IMR-90 (cell line): ENCODE data around the gene ZFP92. TPM values are rescaled to one million over a fixed set of nuclear protein-coding genes. Genes with fewer than 3 reads are reported as not detected.

Source experiments
- ATAC-seq: fragments of 200-7000 bp; cut with Tn5 transposase; 2 replicates; pipeline ENCODE4 v1.9.1; 2020; ENCODE audit warnings: low read depth, mild to moderate bottlenecking, moderate library complexity
- BruUV-seq: library from RNA; stranded (reverse); fragments of 400-500 nt; replicated peaks from 2 replicates; lab custom pipeline; 2021; lab: Mats Ljungman, UMichigan
- CTCF ChIA-PET: fragments of 300-600 bp; formaldehyde crosslinking; extraction: SDS; loops from one replicate; lab custom pipeline; 2021; ENCODE audit warnings: antibody characterized with exemption; lab: Yijun Ruan, JAX
- POLR2A ChIA-PET: fragments of 300-600 bp; sonication (Branson Sonifier 250); formaldehyde crosslinking; loops from one replicate; lab custom pipeline; 2022; ENCODE audit warnings: antibody characterized with exemption; ENCODE audit not compliant: unreplicated experiment; lab: Charles Lee
- DNase-seq: peaks from one replicate; pipeline ENCODE4 v3.0.0; 2013
- H2AFZ ChIP-seq: replicated peaks from 2 replicates; pipeline ENCODE3; 2013; ENCODE audit warnings: low read length, mild to moderate bottlenecking; ENCODE audit not compliant: poor library complexity
- H2AK5ac ChIP-seq: 2 replicates; pipeline ENCODE4 v1.6.1; 2013; ENCODE audit warnings: low read depth, low read length, inconsistent platforms
- H2AK9ac ChIP-seq: replicated peaks from 2 replicates; pipeline ENCODE3; 2013; ENCODE audit warnings: mild to moderate bottlenecking, low read depth, low read length, moderate library complexity; ENCODE audit not compliant: poor library complexity
- H2BK120ac ChIP-seq: 2 replicates; pipeline ENCODE4 v1.6.1; 2013; ENCODE audit warnings: low read depth, low read length, inconsistent platforms
- H2BK15ac ChIP-seq: 3 replicates; pipeline ENCODE4 v1.6.1; 2013; ENCODE audit warnings: low read depth, low read length, inconsistent platforms
- H2BK20ac ChIP-seq: 2 replicates; pipeline ENCODE4 v1.6.1; 2013; ENCODE audit warnings: low read depth, mild to moderate bottlenecking, inconsistent platforms, low read length, moderate library complexity
- H2BK5ac ChIP-seq: 2 replicates; pipeline ENCODE4 v1.6.1; 2013; ENCODE audit warnings: mild to moderate bottlenecking, low read depth, low read length, inconsistent platforms; ENCODE audit not compliant: poor library complexity, severe bottlenecking
- H3K14ac ChIP-seq: replicated peaks from 2 replicates; pipeline ENCODE4 v1.6.1; 2013; ENCODE audit warnings: low read depth, low read length, inconsistent platforms
- H3K18ac ChIP-seq: 2 replicates; pipeline ENCODE4 v1.6.1; 2013; ENCODE audit warnings: low read depth, low read length, control low read depth
- H3K23ac ChIP-seq: 2 replicates; pipeline ENCODE4 v1.6.1; 2013; ENCODE audit warnings: low read depth, low read length, inconsistent platforms
- H3K27ac ChIP-seq: 2 replicates; pipeline ENCODE4 v1.5.1; 2013; ENCODE audit warnings: mild to moderate bottlenecking, control low read depth, low read length; ENCODE audit not compliant: insufficient read depth
- H3K27me3 ChIP-seq: 2 replicates; pipeline ENCODE4 v1.6.1; 2013; ENCODE audit warnings: low read length; ENCODE audit not compliant: control insufficient read depth, insufficient read depth
- H3K36me3 ChIP-seq: 2 replicates; pipeline ENCODE4 v1.6.1; 2013; ENCODE audit warnings: low read length, mixed read lengths; ENCODE audit not compliant: control insufficient read depth, insufficient read depth
- H3K4ac ChIP-seq: 2 replicates; pipeline ENCODE4 v1.6.1; 2013; ENCODE audit warnings: low read depth, low read length, inconsistent platforms
- H3K4me1 ChIP-seq: 2 replicates; pipeline ENCODE4 v1.6.1; 2013; ENCODE audit warnings: low read length, mixed read lengths; ENCODE audit not compliant: control insufficient read depth, insufficient read depth
- H3K4me2 ChIP-seq: 2 replicates; pipeline ENCODE4 v1.6.1; 2013; ENCODE audit warnings: low read depth, mild to moderate bottlenecking, control low read depth, low read length, moderate library complexity
- H3K4me3 ChIP-seq: 2 replicates; pipeline ENCODE4 v1.5.1; 2013; ENCODE audit warnings: low read depth, mild to moderate bottlenecking, control low read depth, low read length, moderate library complexity; ENCODE audit not compliant: insufficient read depth
- H3K56ac ChIP-seq: 2 replicates; pipeline ENCODE4 v1.6.1; 2013; ENCODE audit warnings: low read length, inconsistent platforms; ENCODE audit not compliant: insufficient read depth; ENCODE audit errors: extremely low read depth
- H3K79me1 ChIP-seq, 2 experiments: 2 replicates each; pipeline ENCODE4 v1.6.1; 2013; ENCODE audit warnings: low read length in 2 of 2, inconsistent platforms in 1 of 2, low read depth in 1 of 2
- H3K9ac ChIP-seq: 2 replicates; pipeline ENCODE4 v1.6.1; 2013; ENCODE audit warnings: low read depth, low read length, control low read depth
- H3K9me1 ChIP-seq: 2 replicates; pipeline ENCODE4 v1.6.1; 2013; ENCODE audit warnings: low read length, inconsistent platforms; ENCODE audit not compliant: insufficient read depth
- H3K9me3 ChIP-seq: 2 replicates; pipeline ENCODE4 v1.6.1; 2013; ENCODE audit warnings: low read length; ENCODE audit not compliant: control insufficient read depth, insufficient read depth
- H4K20me1 ChIP-seq: 2 replicates; pipeline ENCODE4 v1.6.1; 2013; ENCODE audit warnings: low read length, inconsistent platforms; ENCODE audit not compliant: insufficient read depth
- H4K5ac ChIP-seq: 2 replicates; pipeline ENCODE4 v1.6.1; 2013; ENCODE audit warnings: mild to moderate bottlenecking, low read depth, low read length, control low read depth
- H4K8ac ChIP-seq, 2 experiments: 2 replicates each; pipeline ENCODE4 v1.6.1; 2013; ENCODE audit warnings: low read depth in 2 of 2, low read length in 2 of 2, control low read depth in 1 of 2, inconsistent platforms in 1 of 2
- H4K91ac ChIP-seq: 2 replicates; pipeline ENCODE4 v1.6.1; 2013; ENCODE audit warnings: low read depth, low read length, inconsistent platforms; ENCODE audit not compliant: insufficient read depth
- RFX5 ChIP-seq: IDR thresholded peaks from 2 replicates; pipeline ENCODE4 v1.8.0; 2012; ENCODE audit warnings: low read depth, mild to moderate bottlenecking, low read length, moderate library complexity
- WGBS, 2 experiments: methylation state at CpG; one replicate each; pipeline versions ENCODE4 v1.1.5 to v1.1.7; 2013; ENCODE audit warnings: missing lambda C conversion rate in 2 of 2; ENCODE audit not compliant: insufficient read length in 1 of 2; ENCODE audit errors: extremely low coverage in 2 of 2; 5-methylcytosine and 5-hydroxymethylcytosine counted together
- dilution Hi-C: fragments of 300-500 bp; cut with HindIII; formaldehyde crosslinking; loops from one replicate; pipeline ENCODE4 v1.14.3; 2018; ENCODE audit warnings: low sequenced_read_pairs; ENCODE audit not compliant: unreplicated experiment
- in situ Hi-C: fragments of 300-500 bp; cut with MboI; formaldehyde crosslinking; loops from 3 replicates; pipeline ENCODE4 v1.14.3; 2019; ENCODE audit warnings: low sequenced_read_pairs, inconsistent platforms, mixed read lengths
- intact Hi-C: fragments of 100-400 bp; cut with micrococcal nuclease; formaldehyde crosslinking; loops from 2 replicates; pipeline ENCODE4 v1.10.0; 2022
- polyA plus RNA-seq, 3 experiments: library from polyadenylated mRNA; depleted of rRNA; stranded (reverse); fragments of >200 nt; gene quantifications; 2 replicates each; pipeline ENCODE4 v1.2.3, GENCODE V29; 2012; ENCODE audit warnings: low replicate concordance in 1 of 3
- total RNA-seq: library from RNA; depleted of rRNA; stranded (reverse); fragments of >200 nt; gene quantifications from 2 replicates; pipeline ENCODE4 v1.2.3, GENCODE V29; 2012
- TF ChIP-seq, protein P1 (sequence below): fragments of 150-350 bp; IDR thresholded peaks from 2 replicates; pipeline ENCODE4 v1.6.1; 2017; ENCODE audit warnings: mild to moderate bottlenecking, antibody characterized with exemption, low read length, low read depth

ZFP92 gene
- total and polyA plus RNA-seq, 2 of the 4 experiments (the other 2 are of a cell fraction) = under 0.01 to 0.03 TPM

DNA sequence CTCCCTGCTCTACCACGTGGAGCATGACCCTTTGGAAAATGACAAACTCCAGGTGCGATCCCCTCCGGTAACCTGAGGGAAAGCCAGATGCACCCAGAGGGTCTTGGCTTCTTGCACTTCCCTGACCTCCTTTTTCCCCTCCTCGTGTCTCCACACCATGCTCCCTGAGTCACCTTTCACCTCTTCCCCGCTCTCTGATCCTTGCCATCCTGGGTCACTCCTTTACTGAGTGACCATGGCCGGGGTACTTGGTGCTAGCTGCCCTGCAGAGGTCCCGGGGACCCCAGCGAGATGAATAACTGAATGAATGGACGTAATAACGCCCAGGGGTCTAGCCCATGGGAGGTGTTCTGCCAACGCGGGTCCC lies 401 bp upstream of the ZFP92 start:
- peaks cover 1% of the 10 kb centered on the region; the same call in 1 of the 2 replicates for H3K9me3 ChIP-seq
- H4K8ac ChIP-seq = no peak overlapping the region
- H3K18ac ChIP-seq = no peak overlapping the region
- no peak overlapping the region for H3K4me3 ChIP-seq
- in situ Hi-C loops = loop anchor here (25.0 kb wide), 1 partner anchor 224 kb away; the partner anchor contains the start of gene MAGEA1
- H3K36me3 ChIP-seq = no peaks in the 10 kb centered on the region
- no peak overlapping the region for H4K5ac ChIP-seq
- 55% methylated on average over 9 of the region's 12 CpGs; no CpG with 5 or more reads in 1 of the 2 experiments for WGBS, 2 experiments
- no peak overlapping the region for H2AK5ac ChIP-seq
- H3K79me1 ChIP-seq = no peaks in the 10 kb centered on the region
- no peak overlapping the region for H4K91ac ChIP-seq
- no peak overlapping the region for H3K56ac ChIP-seq
- H4K20me1 ChIP-seq = no peaks in the 10 kb centered on the region
- peaks cover 8% of the 10 kb centered on the region for H3K27me3 ChIP-seq
- H3K27ac ChIP-seq = no peak overlapping the region
- DNase-seq = no peak
- dilution Hi-C loops = no loop called here
- H2AFZ ChIP-seq = peak overlapping the region; percentile 49
- intact Hi-C loops = no loop called here
- CTCF ChIA-PET = no interaction called here
- no peak overlapping the region for H2BK120ac ChIP-seq
- no peak overlapping the region for H3K4ac ChIP-seq
- H3K4me2 ChIP-seq = no peak overlapping the region
- no peak overlapping the region for H2BK15ac ChIP-seq
- no peak overlapping the region for H2BK5ac ChIP-seq
- H2BK20ac ChIP-seq = no peak overlapping the region
- no peaks in the 10 kb centered on the region for H3K9me1 ChIP-seq
- no peak overlapping the region for H3K14ac ChIP-seq
- no TSS peak for BruUV-seq
- H3K9ac ChIP-seq = no peak overlapping the region
- H3K23ac ChIP-seq = no peak overlapping the region
- TF ChIP-seq RFX5 = no peak
- TF ChIP-seq, protein P1, sequence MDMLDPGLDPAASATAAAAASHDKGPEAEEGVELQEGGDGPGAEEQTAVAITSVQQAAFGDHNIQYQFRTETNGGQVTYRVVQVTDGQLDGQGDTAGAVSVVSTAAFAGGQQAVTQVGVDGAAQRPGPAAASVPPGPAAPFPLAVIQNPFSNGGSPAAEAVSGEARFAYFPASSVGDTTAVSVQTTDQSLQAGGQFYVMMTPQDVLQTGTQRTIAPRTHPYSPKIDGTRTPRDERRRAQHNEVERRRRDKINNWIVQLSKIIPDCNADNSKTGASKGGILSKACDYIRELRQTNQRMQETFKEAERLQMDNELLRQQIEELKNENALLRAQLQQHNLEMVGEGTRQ = no peak
- no peak overlapping the region for H2AK9ac ChIP-seq
- POLR2A ChIA-PET = no interaction called here
- no peaks in the 10 kb centered on the region for H3K4me1 ChIP-seq
- ATAC-seq = no peak
